Upper lobe of right lung (tissue), 1 donor: Measurements from ENCODE around the gene ENGASE. TPM values are rescaled to one million over a fixed set of nuclear protein-coding genes. Genes with fewer than 3 reads are reported as not detected.

Experiments used
- ATAC-seq: fragments of 200-7000 bp; cut with Tn5 transposase; one replicate; pipeline ENCODE4 v1.9.1; 2020; ENCODE audit warnings: mild to moderate bottlenecking, moderate library complexity
- DNase-seq: peaks from one replicate; pipeline ENCODE4 v3.0.0-alpha.2; 2020
- H3K27ac ChIP-seq: fragments of 200-600 bp; one replicate; pipeline ENCODE4 v1.8.0; 2022
- H3K27me3 ChIP-seq: fragments of 200-600 bp; one replicate; pipeline ENCODE4 v1.8.0; 2022; ENCODE audit warnings: mild to moderate bottlenecking
- H3K36me3 ChIP-seq: fragments of 200-600 bp; one replicate; pipeline ENCODE4 v1.8.0; 2022
- H3K4me1 ChIP-seq: fragments of 200-600 bp; one replicate; pipeline ENCODE4 v1.8.0; 2022
- H3K4me3 ChIP-seq: fragments of 200-600 bp; one replicate; pipeline ENCODE4 v1.8.0; 2022; ENCODE audit warnings: mild to moderate bottlenecking
- H3K9me3 ChIP-seq: fragments of 200-600 bp; one replicate; pipeline ENCODE4 v1.8.0; 2022
- CTCF ChIP-seq: fragments of 200-600 bp; IDR thresholded peaks from one replicate; pipeline ENCODE4 v1.8.0; 2022; ENCODE audit warnings: antibody characterized with exemption
- intact Hi-C: fragments of 100-400 bp; cut with DNase I; formaldehyde crosslinking; loops from one replicate; pipeline ENCODE4 v1.11.0; 2022
- total RNA-seq: library from RNA; stranded (reverse); fragmentation: NEBNext Ultra II Directional; extraction: Animal tissue kit (Norgen Biotek cat#: 25700); gene quantifications from one replicate; pipeline ENCODE4 v1.2.1, GENCODE V29; 2021
- donor health status: DM: no; HTN: yes; CAD: no; lungs with severe emphysema.

ENGASE gene
- total RNA-seq, 1 donor from 2014 or later: 58.2 TPM

- ATAC-seq (no peak), DNase-seq (no peak)
- Histone ChIP-seq H3K27me3 (no peaks in the 10 kb centered on the region), H3K4me3 (no peak overlapping the region), H3K36me3 (no peaks in the 10 kb centered on the region), H3K9me3 (no peaks in the 10 kb centered on the region), H3K27ac (no peak overlapping the region), H3K4me1 (peaks cover 10% of the 10 kb centered on the region)
- intact Hi-C loops: no loop called here
- no peak for TF ChIP-seq CTCF
Measured at GRCh38 chr17:79113699-79114457, 39.3 kb downstream of the ENGASE start.

- H3K4me1 ChIP-seq: peaks cover 10% of the 10 kb centered on the region
- ATAC-seq (peak; percentile 75), DNase-seq (peak; percentile 78)
- no peaks in the 10 kb centered on the region for H3K9me3 ChIP-seq
- no peak overlapping the region for H3K4me3 ChIP-seq
- no peaks in the 10 kb centered on the region for H3K36me3 ChIP-seq
- peaks cover 7% of the 10 kb centered on the region for H3K27me3 ChIP-seq
- intact Hi-C loops: no loop called here
- no peak overlapping the region for H3K27ac ChIP-seq
- TF ChIP-seq CTCF: no peak
Measured at GRCh38 chr17:79114458-79115301, 40.1 kb downstream of the ENGASE start.

GRCh38 chr17:79115487-79115886 is 40.9 kb downstream of the ENGASE start:
- Histone ChIP-seq H3K4me1 (peaks cover 10% of the 10 kb centered on the region), H3K4me3 (no peak overlapping the region), H3K36me3 (no peaks in the 10 kb centered on the region), H3K27me3 (peaks cover 10% of the 10 kb centered on the region), H3K27ac (no peak overlapping the region), H3K9me3 (no peaks in the 10 kb centered on the region)
- DNase-seq: no peak
- TF ChIP-seq CTCF: no peak
- intact Hi-C loops: no loop called here
- ATAC-seq: peak; percentile 4

GRCh38 chr17:79116575-79117368 is 42.1 kb downstream of the ENGASE start:
- no peak for TF ChIP-seq CTCF
- Histone ChIP-seq H3K4me3 (no peak overlapping the region), H3K27me3 (peaks cover 10% of the 10 kb centered on the region), H3K36me3 (no peaks in the 10 kb centered on the region), H3K9me3 (no peaks in the 10 kb centered on the region), H3K4me1 (peaks cover 10% of the 10 kb centered on the region), H3K27ac (no peak overlapping the region)
- DNase-seq (no peak), ATAC-seq (no peak)
- intact Hi-C loops: no loop called here

GRCh38 chr17:79117905-79118487 is 43.4 kb downstream of the ENGASE start:
- intact Hi-C loops: no loop called here
- Histone ChIP-seq H3K27ac (no peak overlapping the region), H3K36me3 (no peaks in the 10 kb centered on the region), H3K4me1 (peaks cover 10% of the 10 kb centered on the region), H3K9me3 (no peaks in the 10 kb centered on the region), H3K4me3 (no peak overlapping the region), H3K27me3 (peaks cover 10% of the 10 kb centered on the region)
- DNase-seq (no peak), ATAC-seq (no peak)
- no peak for TF ChIP-seq CTCF
